GM23338 (cell line): ENCODE results near the gene PPL. TPM values are rescaled to one million over a fixed set of nuclear protein-coding genes. Genes with fewer than 3 reads are reported as not detected.

ENCODE experiments used
- ATAC-seq: fragments of 200-7000 bp; cut with Tn5 transposase; 3 replicates; pipeline ENCODE4 v1.9.1; 2020
- DNase-seq: peaks from one replicate; pipeline ENCODE4 v3.0.0-alpha.2; 2015; ENCODE audit warnings: low spot score
- H2AFZ ChIP-seq: fragments of 200-600 bp; sonication (generic); 2 replicates; pipeline ENCODE4 v1.8.0; 2016; ENCODE audit warnings: antibody characterized with exemption, mild to moderate bottlenecking, moderate library complexity
- H3F3A ChIP-seq: fragments of 200-600 bp; sonication (generic); replicated peaks from 2 replicates; pipeline ENCODE4 v1.8.0; 2017; ENCODE audit warnings: antibody characterized with exemption, mixed run types, low read depth
- H3K27ac ChIP-seq: fragments of 200-600 bp; sonication (generic); 2 replicates; pipeline ENCODE4 v1.6.1; 2016; ENCODE audit warnings: low read depth
- H3K27me3 ChIP-seq: fragments of 200-600 bp; sonication (generic); 2 replicates; pipeline ENCODE4 v1.8.0; 2016; ENCODE audit warnings: mild to moderate bottlenecking, mixed run types, moderate library complexity; ENCODE audit not compliant: insufficient read depth
- H3K36me3 ChIP-seq: fragments of 200-600 bp; sonication (generic); 2 replicates; pipeline ENCODE4 v1.8.0; 2016; ENCODE audit warnings: mild to moderate bottlenecking; ENCODE audit not compliant: insufficient read depth
- H3K4me1 ChIP-seq: fragments of 200-600 bp; sonication (generic); 2 replicates; pipeline ENCODE4 v1.8.0; 2016; ENCODE audit warnings: mild to moderate bottlenecking, moderate library complexity; ENCODE audit not compliant: insufficient read depth
- H3K4me2 ChIP-seq: fragments of 200-600 bp; sonication (generic); 2 replicates; pipeline ENCODE4 v1.7.1; 2017; ENCODE audit warnings: mixed run types
- H3K4me3 ChIP-seq: fragments of 200-600 bp; sonication (generic); 2 replicates; pipeline ENCODE4 v1.6.1; 2016; ENCODE audit warnings: mixed run types
- H3K79me2 ChIP-seq: fragments of 200-600 bp; sonication (generic); replicated peaks from 2 replicates; pipeline ENCODE4 v1.8.0; 2017; ENCODE audit warnings: mild to moderate bottlenecking; ENCODE audit not compliant: insufficient read depth
- H3K9me2 ChIP-seq: fragments of 200-600 bp; sonication (generic); 2 replicates; pipeline ENCODE4 v1.8.0; 2017; ENCODE audit not compliant: insufficient read depth
- H4K20me1 ChIP-seq: fragments of 200-600 bp; sonication (generic); replicated peaks from 2 replicates; pipeline ENCODE4 v1.8.0; 2017; ENCODE audit warnings: mild to moderate bottlenecking; ENCODE audit not compliant: insufficient read depth
- H3K27ac Mint-ChIP-seq: 2 replicates; pipeline ENCODE4 v1.8.0; 2020; ENCODE audit warnings: inconsistent platforms, mild to moderate bottlenecking, moderate library complexity, mixed read lengths
- H3K27me3 Mint-ChIP-seq: 3 replicates; pipeline ENCODE4 v1.8.0; 2022; ENCODE audit warnings: low read depth, mild to moderate bottlenecking, moderate library complexity, mixed read lengths, inconsistent platforms; ENCODE audit not compliant: insufficient read depth, poor library complexity
- H3K36me3 Mint-ChIP-seq: 3 replicates; pipeline ENCODE4 v1.8.0; 2021; ENCODE audit warnings: low read depth, mild to moderate bottlenecking, inconsistent platforms, moderate library complexity, mixed read lengths
- H3K4me1 Mint-ChIP-seq: 3 replicates; pipeline ENCODE4 v1.8.0; 2020; ENCODE audit warnings: mild to moderate bottlenecking, inconsistent platforms, mixed read lengths
- H3K4me3 Mint-ChIP-seq: 3 replicates; pipeline ENCODE4 v1.8.0; 2021; ENCODE audit warnings: moderate library complexity, mild to moderate bottlenecking, inconsistent platforms, mixed read lengths
- H3K9me3 Mint-ChIP-seq: 3 replicates; pipeline ENCODE4 v1.8.0; 2020; ENCODE audit warnings: moderate library complexity, mild to moderate bottlenecking, inconsistent platforms, mixed read lengths
- CREB1 ChIP-seq: fragments of 250-450 bp; sonication (Bioruptor Pico); IDR thresholded peaks from 2 replicates; pipeline ENCODE4 v1.5.0; 2020; ENCODE audit warnings: low read depth, mild to moderate bottlenecking, moderate library complexity
- CTCF ChIP-seq, 2 experiments: fragments of 200-600 bp in 1 of 2; sonication (generic) in 1 of 2; conservative IDR thresholded peaks; 2 replicates each; pipeline versions ENCODE4 v1.5.1 to v1.6.1; 2016 to 2017; ENCODE audit warnings: antibody characterized with exemption in 2 of 2, low read depth in 2 of 2, mild to moderate bottlenecking in 2 of 2, moderate library complexity in 1 of 2
- EZH2 ChIP-seq: fragments of 200-600 bp; sonication (generic); IDR thresholded peaks from one replicate; pipeline ENCODE4 v1.8.0; 2017; ENCODE audit warnings: antibody characterized with exemption, mild to moderate bottlenecking, low read depth; ENCODE audit not compliant: unreplicated experiment
- EZH2phosphoT487 ChIP-seq: fragments of 200-600 bp; sonication (generic); IDR thresholded peaks from one replicate; pipeline ENCODE4 v1.8.1; 2018; ENCODE audit warnings: antibody characterized with exemption; ENCODE audit not compliant: unreplicated experiment
- POLR2AphosphoS5 ChIP-seq: IDR thresholded peaks from 2 replicates; pipeline ENCODE4 v1.6.1; 2016; ENCODE audit warnings: antibody characterized with exemption, low read depth
- STAT1 ChIP-seq: IDR thresholded peaks from one replicate; pipeline ENCODE4 v1.6.1; 2016; ENCODE audit warnings: antibody characterized with exemption; ENCODE audit not compliant: unreplicated experiment
- ZNF331 ChIP-seq: fragments of 250-450 bp; sonication (Bioruptor Pico); IDR thresholded peaks from 2 replicates; pipeline ENCODE4 v1.5.0; 2020; ENCODE audit warnings: low read depth, mild to moderate bottlenecking, moderate library complexity
- polyA plus RNA-seq: library from polyadenylated mRNA; unstranded; fragments of >200 nt; fragmentation: Nextera tagmentation; extraction: Ambion mirVana; gene quantifications from 2 replicates; pipeline ENCODE4 v1.2.1, GENCODE V29; 2016
- total RNA-seq: library from RNA; depleted of rRNA; stranded (reverse); fragments of >200 nt; shearing (Covaris generic); gene quantifications from 2 replicates; pipeline ENCODE4 v1.2.3, GENCODE V29; 2014
- TF ChIP-seq, protein P1 (sequence below): fragments of 250-450 bp; sonication (Bioruptor Pico); IDR thresholded peaks from 2 replicates; pipeline ENCODE4 v1.5.0; 2020; ENCODE audit warnings: mild to moderate bottlenecking, moderate library complexity
- TF ChIP-seq, protein P2 (sequence below): IDR thresholded peaks from 2 replicates; pipeline ENCODE4 v1.6.1; 2016; ENCODE audit warnings: antibody characterized with exemption

Gene PPL
- total and polyA plus RNA-seq, 2 experiments from 2014 or later: 10.6 to 31.7 TPM

DNA sequence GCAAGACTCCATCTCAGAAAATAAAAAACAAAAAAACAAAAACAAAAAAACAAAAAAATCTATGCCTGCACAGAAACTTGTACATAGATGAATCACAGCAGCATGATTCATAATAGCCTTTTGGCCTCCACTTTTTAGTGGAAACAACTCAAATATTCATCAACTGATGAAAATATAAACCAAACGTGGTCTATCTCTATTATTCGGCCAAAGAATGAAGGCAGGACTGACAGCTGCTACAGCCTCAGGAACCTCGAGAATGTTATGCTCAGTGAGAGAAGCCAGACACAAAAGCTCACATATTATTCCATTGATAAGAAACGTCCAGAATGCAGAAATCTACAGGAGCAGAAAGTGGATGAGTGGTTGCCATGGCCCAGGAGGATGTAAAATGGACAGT, 19.8 kb downstream of the PPL start:
- Mint-ChIP-seq H3K36me3 (no peaks in the 10 kb centered on the region), H3K27ac (no peak overlapping the region), H3K4me1 (peaks cover 6% of the 10 kb centered on the region; the same call in 2 of the 3 replicates), H3K27me3 (peaks cover 2% of the 10 kb centered on the region), H3K9me3 (no peaks in the 10 kb centered on the region), H3K4me3 (no peak overlapping the region)
- Histone ChIP-seq H3K4me3 (no peak overlapping the region), H3K9me2 (no peaks in the 10 kb centered on the region), H3K27ac (no peak overlapping the region), H3K27me3 (no peaks in the 10 kb centered on the region), H3F3A (0 out of 2 replicates have a peak, but pooled peaks cover 3% of the 10 kb centered on the region), H3K4me2 (no peak overlapping the region), H2AFZ (no peak overlapping the region), H3K4me1 (peaks cover 8% of the 10 kb centered on the region; the same call in 1 of the 2 replicates), H4K20me1 (no peaks in the 10 kb centered on the region), H3K36me3 (no peaks in the 10 kb centered on the region), H3K79me2 (no peaks in the 10 kb centered on the region)
- TF ChIP-seq EZH2phosphoT487 (no peak), CREB1 (CRISPR knock-in tag) (no peak), STAT1 (no peak), EZH2 (no peak)
- ATAC-seq: no peak
- no peak for DNase-seq

- DNase-seq (no peak), ATAC-seq (no peak)
- Mint-ChIP-seq H3K36me3 (no peaks in the 10 kb centered on the region), H3K4me1 (peaks cover 6% of the 10 kb centered on the region; the same call in 2 of the 3 replicates), H3K27ac (no peak overlapping the region), H3K27me3 (peaks cover 4% of the 10 kb centered on the region), H3K4me3 (no peak overlapping the region), H3K9me3 (no peaks in the 10 kb centered on the region)
- TF ChIP-seq CTCF (conservative IDR thresholded peaks at IDR 0.05; ENCODE audit: low read depth in 2 of 2) (no peak), ZNF331 (CRISPR knock-in tag) (no peak), STAT1 (no peak), EZH2 (no peak), CREB1 (CRISPR knock-in tag) (no peak), POLR2AphosphoS5 (no peak), EZH2phosphoT487 (no peak)
- TF ChIP-seq, protein P1, sequence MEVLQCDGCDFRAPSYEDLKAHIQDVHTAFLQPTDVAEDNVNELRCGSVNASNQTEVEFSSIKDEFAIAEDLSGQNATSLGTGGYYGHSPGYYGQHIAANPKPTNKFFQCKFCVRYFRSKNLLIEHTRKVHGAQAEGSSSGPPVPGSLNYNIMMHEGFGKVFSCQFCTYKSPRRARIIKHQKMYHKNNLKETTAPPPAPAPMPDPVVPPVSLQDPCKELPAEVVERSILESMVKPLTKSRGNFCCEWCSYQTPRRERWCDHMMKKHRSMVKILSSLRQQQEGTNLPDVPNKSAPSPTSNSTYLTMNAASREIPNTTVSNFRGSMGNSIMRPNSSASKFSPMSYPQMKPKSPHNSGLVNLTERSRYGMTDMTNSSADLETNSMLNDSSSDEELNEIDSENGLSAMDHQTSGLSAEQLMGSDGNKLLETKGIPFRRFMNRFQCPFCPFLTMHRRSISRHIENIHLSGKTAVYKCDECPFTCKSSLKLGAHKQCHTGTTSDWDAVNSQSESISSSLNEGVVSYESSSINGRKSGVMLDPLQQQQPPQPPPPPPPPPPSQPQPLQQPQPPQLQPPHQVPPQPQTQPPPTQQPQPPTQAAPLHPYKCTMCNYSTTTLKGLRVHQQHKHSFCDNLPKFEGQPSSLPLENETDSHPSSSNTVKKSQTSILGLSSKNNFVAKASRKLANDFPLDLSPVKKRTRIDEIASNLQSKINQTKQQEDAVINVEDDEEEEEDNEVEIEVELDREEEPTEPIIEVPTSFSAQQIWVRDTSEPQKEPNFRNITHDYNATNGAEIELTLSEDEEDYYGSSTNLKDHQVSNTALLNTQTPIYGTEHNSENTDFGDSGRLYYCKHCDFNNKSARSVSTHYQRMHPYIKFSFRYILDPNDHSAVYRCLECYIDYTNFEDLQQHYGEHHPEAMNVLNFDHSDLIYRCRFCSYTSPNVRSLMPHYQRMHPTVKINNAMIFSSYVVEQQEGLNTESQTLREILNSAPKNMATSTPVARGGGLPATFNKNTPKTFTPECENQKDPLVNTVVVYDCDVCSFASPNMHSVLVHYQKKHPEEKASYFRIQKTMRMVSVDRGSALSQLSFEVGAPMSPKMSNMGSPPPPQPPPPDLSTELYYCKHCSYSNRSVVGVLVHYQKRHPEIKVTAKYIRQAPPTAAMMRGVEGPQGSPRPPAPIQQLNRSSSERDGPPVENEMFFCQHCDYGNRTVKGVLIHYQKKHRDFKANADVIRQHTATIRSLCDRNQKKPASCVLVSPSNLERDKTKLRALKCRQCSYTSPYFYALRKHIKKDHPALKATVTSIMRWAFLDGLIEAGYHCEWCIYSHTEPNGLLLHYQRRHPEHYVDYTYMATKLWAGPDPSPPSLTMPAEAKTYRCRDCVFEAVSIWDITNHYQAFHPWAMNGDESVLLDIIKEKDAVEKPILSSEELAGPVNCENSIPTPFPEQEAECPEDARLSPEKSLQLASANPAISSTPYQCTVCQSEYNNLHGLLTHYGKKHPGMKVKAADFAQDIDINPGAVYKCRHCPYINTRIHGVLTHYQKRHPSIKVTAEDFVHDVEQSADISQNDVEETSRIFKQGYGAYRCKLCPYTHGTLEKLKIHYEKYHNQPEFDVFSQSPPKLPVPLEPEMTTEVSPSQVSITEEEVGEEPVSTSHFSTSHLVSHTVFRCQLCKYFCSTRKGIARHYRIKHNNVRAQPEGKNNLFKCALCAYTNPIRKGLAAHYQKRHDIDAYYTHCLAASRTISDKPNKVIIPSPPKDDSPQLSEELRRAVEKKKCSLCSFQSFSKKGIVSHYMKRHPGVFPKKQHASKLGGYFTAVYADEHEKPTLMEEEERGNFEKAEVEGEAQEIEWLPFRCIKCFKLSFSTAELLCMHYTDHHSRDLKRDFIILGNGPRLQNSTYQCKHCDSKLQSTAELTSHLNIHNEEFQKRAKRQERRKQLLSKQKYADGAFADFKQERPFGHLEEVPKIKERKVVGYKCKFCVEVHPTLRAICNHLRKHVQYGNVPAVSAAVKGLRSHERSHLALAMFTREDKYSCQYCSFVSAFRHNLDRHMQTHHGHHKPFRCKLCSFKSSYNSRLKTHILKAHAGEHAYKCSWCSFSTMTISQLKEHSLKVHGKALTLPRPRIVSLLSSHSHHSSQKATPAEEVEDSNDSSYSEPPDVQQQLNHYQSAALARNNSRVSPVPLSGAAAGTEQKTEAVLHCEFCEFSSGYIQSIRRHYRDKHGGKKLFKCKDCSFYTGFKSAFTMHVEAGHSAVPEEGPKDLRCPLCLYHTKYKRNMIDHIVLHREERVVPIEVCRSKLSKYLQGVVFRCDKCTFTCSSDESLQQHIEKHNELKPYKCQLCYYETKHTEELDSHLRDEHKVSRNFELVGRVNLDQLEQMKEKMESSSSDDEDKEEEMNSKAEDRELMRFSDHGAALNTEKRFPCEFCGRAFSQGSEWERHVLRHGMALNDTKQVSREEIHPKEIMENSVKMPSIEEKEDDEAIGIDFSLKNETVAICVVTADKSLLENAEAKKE (CRISPR knock-in tag): no peak
- TF ChIP-seq, protein P2, sequence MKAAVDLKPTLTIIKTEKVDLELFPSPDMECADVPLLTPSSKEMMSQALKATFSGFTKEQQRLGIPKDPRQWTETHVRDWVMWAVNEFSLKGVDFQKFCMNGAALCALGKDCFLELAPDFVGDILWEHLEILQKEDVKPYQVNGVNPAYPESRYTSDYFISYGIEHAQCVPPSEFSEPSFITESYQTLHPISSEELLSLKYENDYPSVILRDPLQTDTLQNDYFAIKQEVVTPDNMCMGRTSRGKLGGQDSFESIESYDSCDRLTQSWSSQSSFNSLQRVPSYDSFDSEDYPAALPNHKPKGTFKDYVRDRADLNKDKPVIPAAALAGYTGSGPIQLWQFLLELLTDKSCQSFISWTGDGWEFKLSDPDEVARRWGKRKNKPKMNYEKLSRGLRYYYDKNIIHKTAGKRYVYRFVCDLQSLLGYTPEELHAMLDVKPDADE: no peak
- Histone ChIP-seq H3K27me3 (no peaks in the 10 kb centered on the region), H3K79me2 (no peaks in the 10 kb centered on the region), H3K4me2 (no peak overlapping the region), H2AFZ (no peak overlapping the region), H3K4me1 (peaks cover 8% of the 10 kb centered on the region; the same call in 1 of the 2 replicates), H3K4me3 (no peak overlapping the region), H3K27ac (no peak overlapping the region), H4K20me1 (no peaks in the 10 kb centered on the region), H3F3A (0 out of 2 replicates have a peak, but pooled peaks cover 3% of the 10 kb centered on the region), H3K36me3 (no peaks in the 10 kb centered on the region), H3K9me2 (no peaks in the 10 kb centered on the region)
Observed at GRCh38 chr16:4915226-4915761, 21.7 kb downstream of the PPL start.
